Measurements from ENCODE around the gene GSPT1. TPM values are rescaled to one million over a fixed set of nuclear protein-coding genes. Genes with fewer than 3 reads are reported as not detected.
"Not testable (repeated sequence)": the region's sequence is repeated elsewhere in the genome, so short reads cannot be mapped to it uniquely, and the experiment has no call there.

GSPT1 gene
- total RNA-seq, 8 experiments from 2014 or later: 37.9 to 157 (median 78.0) TPM

DNA sequence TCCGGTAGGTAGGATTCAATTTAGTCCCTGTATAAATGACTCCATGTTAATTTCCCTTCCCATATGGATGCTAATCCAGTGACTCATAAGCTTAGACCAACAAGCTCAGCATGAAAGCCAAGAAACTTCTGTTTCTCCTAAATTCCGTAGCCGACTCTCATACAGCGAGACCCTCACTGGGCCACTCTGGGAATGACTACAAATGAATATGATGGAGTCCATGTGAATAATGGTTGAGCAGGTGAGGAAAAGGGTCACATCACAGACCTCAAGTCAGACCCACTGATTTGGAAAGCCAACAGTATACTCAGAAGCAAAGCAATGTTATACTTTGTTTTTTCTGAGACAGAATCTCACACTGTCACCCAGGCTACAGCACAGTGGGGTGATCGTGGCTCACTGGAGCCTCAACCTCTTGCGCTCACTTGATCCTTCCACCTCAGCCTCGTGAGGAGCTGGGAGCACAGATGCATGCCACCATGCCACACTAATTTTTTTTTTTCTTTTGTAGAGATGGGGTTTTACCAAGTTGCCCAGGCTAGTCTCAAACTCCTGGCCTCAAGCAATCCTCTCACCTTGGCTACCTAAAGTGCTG lies 79.0 kb downstream of the GSPT1 start:
- 0 to 91% (median 65%) methylated on average over 1 to 7 of the region's 7 CpGs; no CpG with 5 or more reads in 2 of the 10 experiments for WGBS, 10 experiments
- Histone ChIP-seq H3K27ac (no peak overlapping the region), H3K4me1 (replicated peaks in 1 of 2) (peaks cover 0 to 5% of the 10 kb centered on the region in 2 donors), H3K4me3 (no peak overlapping the region)
- in situ Hi-C loops (cut with MboI; ENCODE audit: low pct_unique_long_range_greater_than_20kb in 2 of 9, low sequenced_read_pairs in 9 of 9, unreplicated experiment in 9 of 9): no loop called here
- peak in 6 of 8 experiments; percentile 30 to 88 (median 62) for ATAC-seq (replicated peaks in 6 of 8)

DNA sequence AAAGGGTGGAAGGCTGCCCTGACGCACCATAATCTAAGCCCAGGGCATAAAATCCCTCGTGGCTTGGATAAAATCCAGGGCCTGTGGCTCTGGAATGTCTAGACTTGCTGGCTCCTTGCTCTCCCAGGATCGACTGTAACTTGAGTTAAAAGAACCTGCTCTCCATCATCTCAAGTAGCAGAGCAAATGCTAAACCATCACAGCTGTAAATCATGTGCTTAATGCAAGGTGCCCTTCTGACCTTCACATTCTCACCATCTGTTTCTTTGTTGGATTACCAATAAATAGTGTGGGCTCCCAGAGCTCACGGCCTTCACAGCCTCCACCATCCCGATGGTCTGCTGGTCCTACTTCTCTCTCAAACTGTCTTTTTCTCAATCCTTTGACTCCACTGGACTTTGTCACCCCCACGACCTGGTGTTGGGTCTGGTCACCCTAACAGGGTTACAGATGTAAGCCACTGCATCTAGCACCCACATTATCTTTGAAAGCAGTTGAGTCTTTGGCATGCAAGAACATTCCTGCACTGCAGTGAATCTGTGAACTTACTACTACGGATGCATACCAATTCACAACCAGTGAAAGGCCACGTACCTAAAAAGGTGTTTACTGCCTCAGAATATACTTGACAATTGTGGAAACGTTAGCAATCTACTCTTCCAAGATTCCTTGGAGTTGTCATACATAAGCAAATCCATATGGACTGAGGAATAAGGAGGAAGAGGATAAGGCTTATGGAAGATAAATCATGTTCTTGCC lies 79.7 kb downstream of the GSPT1 start:
- 0 to 53% (median 45%) methylated on average over 2 to 8 of the region's 9 CpGs; no CpG with 5 or more reads in 2 of the 10 experiments for WGBS, 10 experiments
- in situ Hi-C loops (cut with MboI; ENCODE audit: low pct_unique_long_range_greater_than_20kb in 2 of 9, low sequenced_read_pairs in 9 of 9, unreplicated experiment in 9 of 9): no loop called here
- no peak overlapping the region for H3K27ac ChIP-seq
- peaks cover 0 to 5% of the 10 kb centered on the region in 2 donors for H3K4me1 ChIP-seq (replicated peaks in 1 of 2)
- no peak overlapping the region for H3K4me3 ChIP-seq
- ATAC-seq (replicated peaks in 6 of 8): peak in 3 of 8 experiments; percentile 22 to 46 (median 46)

DNA sequence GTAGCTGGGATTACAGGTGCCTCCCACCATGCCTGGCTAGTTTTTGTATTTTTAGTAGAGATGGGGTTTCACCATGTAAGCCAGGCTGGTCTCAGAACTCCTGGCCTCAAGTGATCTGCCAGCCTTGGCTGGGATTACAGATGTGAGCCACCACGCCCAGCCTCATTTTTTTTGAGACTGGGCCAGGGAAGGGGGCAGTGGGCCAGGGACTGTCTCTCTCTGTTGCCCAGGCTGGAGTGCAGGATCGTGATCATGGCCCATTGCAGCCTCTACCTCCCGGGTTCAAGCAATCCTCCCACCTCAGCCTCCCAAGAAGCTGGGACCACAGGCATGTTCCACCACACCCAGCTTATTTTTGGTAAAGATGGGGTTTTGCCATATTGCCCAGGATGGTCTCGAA lies 80.4 kb downstream of the GSPT1 start:
- in situ Hi-C loops (cut with MboI; ENCODE audit: low pct_unique_long_range_greater_than_20kb in 2 of 9, low sequenced_read_pairs in 9 of 9, unreplicated experiment in 9 of 9): no loop called here
- no peak for ATAC-seq (replicated peaks in 6 of 8)
- H3K4me3 ChIP-seq: no peak overlapping the region
- peak overlapping the region in 1 of 2 donors; percentile 46 for H3K27ac ChIP-seq
- 50 to 100% (median 96%) methylated on average over 1 to 4 of the region's 4 CpGs; no CpG with 5 or more reads in 2 of the 10 experiments for WGBS, 10 experiments
- peaks cover 0 to 5% of the 10 kb centered on the region in 2 donors for H3K4me1 ChIP-seq (replicated peaks in 1 of 2)

DNA sequence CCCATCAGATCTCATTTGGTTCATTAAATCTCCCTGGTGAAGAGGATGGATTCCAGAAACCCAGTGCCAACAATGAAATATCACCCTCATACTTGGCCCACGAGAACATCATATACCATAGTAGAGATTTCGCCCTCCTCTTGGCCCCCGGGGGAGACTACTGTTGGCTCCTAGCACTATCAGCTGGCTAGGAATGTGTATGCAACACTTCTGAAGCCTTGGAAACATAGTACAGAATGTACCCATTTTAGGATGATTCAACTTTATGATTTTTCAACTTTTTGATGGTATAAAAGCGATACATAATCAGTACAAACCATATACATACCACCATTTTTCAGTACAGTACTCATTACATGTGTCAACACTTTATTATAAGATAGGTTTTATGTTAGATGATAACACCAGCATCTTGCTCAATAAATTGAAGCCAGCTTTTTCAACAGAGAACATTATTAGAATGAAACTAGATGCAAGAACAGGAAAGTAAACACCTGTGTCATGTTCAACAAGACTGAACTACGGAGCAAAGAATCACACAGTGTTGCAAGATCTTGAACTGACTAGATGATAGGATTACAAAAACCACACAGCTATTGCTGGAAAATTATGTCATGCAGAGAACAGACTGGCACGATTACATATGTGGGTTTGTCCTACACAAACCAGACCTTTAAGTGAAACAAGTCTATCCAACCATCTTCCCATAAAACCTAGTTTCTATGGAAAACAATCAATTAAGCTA lies 81.6 kb downstream of the GSPT1 start:
- WGBS, 10 experiments: 37 to 100% (median 91%) methylated on average over 1 to 6 of the region's 6 CpGs; no CpG with 5 or more reads in 2 of the 10 experiments

DNA sequence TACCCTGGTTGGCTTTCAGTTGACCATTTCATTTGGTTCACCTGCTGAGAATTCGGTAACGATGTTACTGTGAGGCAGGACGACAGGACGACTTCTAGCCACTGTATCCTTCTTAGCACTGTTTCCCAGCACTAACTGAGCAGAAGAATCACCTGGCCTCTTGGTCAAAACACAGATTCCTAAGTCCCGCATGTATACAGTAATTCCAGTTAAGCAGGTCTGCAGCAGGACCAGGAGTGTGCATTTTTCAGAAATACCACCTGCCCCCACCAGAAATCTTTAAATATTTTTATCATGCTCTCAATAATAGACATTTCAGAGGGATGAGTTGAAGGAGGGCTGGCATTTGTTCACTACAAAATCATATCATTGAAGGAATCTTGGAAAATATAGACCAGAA lies 87.1 kb downstream of the GSPT1 start:
- Histone ChIP-seq H3K27ac (no peak overlapping the region), H3K4me3 (no peak overlapping the region), H3K4me1 (replicated peaks in 1 of 2) (no peaks in the 10 kb centered on the region)
- in situ Hi-C loops (cut with MboI; ENCODE audit: low pct_unique_long_range_greater_than_20kb in 2 of 9, low sequenced_read_pairs in 9 of 9, unreplicated experiment in 9 of 9): no loop called here
- ATAC-seq (replicated peaks in 6 of 8): no peak
- WGBS, 10 experiments: 66 to 100% (median 84%) methylated on average over 1 to 5 of the region's 5 CpGs; no CpG with 5 or more reads in 1 of the 10 experiments

More for the DNA sequence above, 81.6 kb downstream of the GSPT1 start:
- in situ Hi-C loops (cut with MboI; ENCODE audit: low pct_unique_long_range_greater_than_20kb in 2 of 9, low sequenced_read_pairs in 9 of 9, unreplicated experiment in 9 of 9): no loop called here
- no peak overlapping the region for H3K4me3 ChIP-seq
- ATAC-seq (replicated peaks in 6 of 8): peak in 1 of 8 experiments; percentile 38
- peaks cover 0 to 5% of the 10 kb centered on the region in 2 donors for H3K4me1 ChIP-seq (replicated peaks in 1 of 2)
- no peak overlapping the region for H3K27ac ChIP-seq

DNA sequence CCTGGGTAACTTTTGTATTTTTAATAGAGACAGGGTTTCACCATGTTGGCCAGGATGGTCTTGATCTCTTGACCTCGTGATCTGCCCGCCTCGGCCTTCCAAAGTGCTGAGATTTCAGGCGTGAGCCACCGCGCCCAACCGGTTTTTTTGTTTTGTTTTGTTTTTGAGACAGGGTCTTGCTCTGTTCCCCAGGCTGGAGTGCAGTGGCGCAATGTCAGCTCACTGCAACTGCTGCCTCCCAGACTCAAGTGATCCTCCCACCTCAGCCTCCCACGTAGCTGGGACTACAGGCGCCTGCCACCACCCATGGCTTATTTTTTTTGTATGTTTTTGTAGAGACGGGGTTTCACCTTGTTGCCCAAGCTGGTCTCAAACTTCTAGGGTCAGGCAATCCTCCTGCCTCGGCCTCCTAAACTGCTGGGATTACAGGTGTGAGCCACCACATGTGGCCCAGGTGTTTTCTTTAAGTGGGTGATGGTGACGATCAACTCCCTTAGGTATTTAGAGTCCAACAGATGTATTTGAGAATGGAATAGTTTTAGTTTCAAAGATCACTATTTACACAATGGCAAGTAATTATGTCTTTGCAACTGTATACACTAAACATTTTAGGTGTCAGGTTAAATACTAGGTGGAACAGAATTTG lies 90.1 kb downstream of the GSPT1 start:
- 37 to 97% (median 82%) methylated on average over 1 to 6 of the region's 13 CpGs for WGBS, 10 experiments
- H3K4me1 ChIP-seq (replicated peaks in 1 of 2); ATAC-seq (replicated peaks in 6 of 8); H3K27ac ChIP-seq; H3K4me3 ChIP-seq; in situ Hi-C loops (cut with MboI; ENCODE audit: low pct_unique_long_range_greater_than_20kb in 2 of 9, low sequenced_read_pairs in 9 of 9, unreplicated experiment in 9 of 9): not testable (repeated sequence)

DNA sequence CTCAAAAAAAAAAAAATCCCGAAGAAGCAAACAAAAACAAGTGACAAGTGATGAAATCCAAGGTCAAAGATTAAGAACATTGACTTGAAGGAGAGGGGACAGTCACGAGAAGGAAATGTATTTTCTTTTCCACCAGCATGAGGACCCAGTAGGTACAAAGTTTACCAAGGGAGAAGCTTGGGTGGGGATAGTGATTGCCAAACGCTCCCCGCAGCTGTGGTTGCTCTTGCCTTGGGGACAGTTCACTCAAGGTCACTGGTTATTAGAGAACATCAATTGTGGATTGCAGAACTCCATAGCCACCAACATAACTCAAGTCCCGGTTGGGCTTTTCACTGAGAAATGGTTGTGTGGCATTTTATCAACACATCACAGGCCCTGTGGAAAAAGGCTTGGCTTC lies 91.4 kb downstream of the GSPT1 start:
- H3K4me1 ChIP-seq (replicated peaks in 1 of 2): no peaks in the 10 kb centered on the region
- in situ Hi-C loops (cut with MboI; ENCODE audit: low pct_unique_long_range_greater_than_20kb in 2 of 9, low sequenced_read_pairs in 9 of 9, unreplicated experiment in 9 of 9): loop anchor here in 2 of 9 experiments (25.0 kb wide), 4 partner anchors 287 to 862 kb away; a partner anchor contains a TSS
- H3K4me3 ChIP-seq: no peak overlapping the region
- no peak overlapping the region for H3K27ac ChIP-seq
- ATAC-seq (replicated peaks in 6 of 8): peak in 1 of 8 experiments; percentile 27
- WGBS, 10 experiments: 0 to 94% (median 80%) methylated on average over 1 to 5 of the region's 5 CpGs; no CpG with 5 or more reads in 1 of the 10 experiments

DNA sequence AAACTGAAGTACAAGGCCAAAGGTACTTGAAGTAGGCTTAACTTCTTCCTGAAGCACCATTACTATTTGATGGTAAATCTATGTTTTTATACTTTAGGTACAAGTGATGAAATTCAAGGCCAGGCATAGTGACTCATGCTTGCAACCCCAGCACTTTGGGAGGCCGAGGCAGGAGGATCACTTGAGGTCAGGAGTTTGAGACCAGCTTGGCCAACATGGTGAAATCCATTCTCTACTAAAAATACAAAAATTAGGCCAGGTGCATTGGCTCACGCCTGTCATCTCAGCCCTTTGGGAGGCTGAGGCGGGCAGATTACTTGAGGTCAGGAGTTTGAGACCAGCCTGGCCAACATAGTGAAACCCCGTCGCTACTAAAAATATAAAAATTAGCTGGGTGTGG lies 92.1 kb downstream of the GSPT1 start:
- not testable (repeated sequence) for H3K4me3 ChIP-seq; H3K4me1 ChIP-seq (replicated peaks in 1 of 2); H3K27ac ChIP-seq; ATAC-seq (replicated peaks in 6 of 8)
- in situ Hi-C loops (cut with MboI; ENCODE audit: low pct_unique_long_range_greater_than_20kb in 2 of 9, low sequenced_read_pairs in 9 of 9, unreplicated experiment in 9 of 9): loop anchor here in 2 of 9 experiments (25.0 kb wide), 4 partner anchors 286 to 861 kb away; a partner anchor contains a TSS
- 74 to 100% (median 93%) methylated on average over 1 to 5 of the region's 5 CpGs; no CpG with 5 or more reads in 5 of the 10 experiments for WGBS, 10 experiments

DNA sequence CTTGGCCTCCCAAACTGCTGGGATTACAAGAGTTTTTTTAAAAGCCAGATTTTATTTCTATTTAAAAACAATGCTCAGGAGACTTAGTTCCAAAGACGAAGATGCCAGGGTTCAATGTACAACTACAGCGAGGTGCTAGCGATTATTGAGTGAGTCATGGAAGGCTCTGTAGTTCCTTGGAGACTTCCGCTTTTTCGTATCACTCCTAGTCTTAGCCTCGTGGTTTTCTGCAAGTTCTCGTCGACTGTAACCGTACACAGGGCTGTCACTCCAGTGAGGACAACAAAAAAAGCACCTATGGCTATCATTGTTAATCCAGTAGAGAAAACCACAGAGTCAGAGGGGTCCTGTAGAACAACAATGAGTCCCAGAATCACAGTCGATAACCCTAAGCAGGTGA lies 96.0 kb downstream of the GSPT1 start:
- no peak overlapping the region for H3K27ac ChIP-seq
- in situ Hi-C loops (cut with MboI; ENCODE audit: low pct_unique_long_range_greater_than_20kb in 2 of 9, low sequenced_read_pairs in 9 of 9, unreplicated experiment in 9 of 9): loop anchor here in 2 of 9 experiments (25.0 kb wide), 4 partner anchors 282 to 857 kb away; a partner anchor contains a TSS
- WGBS, 10 experiments: 75 to 98% (median 93%) methylated on average over 1 to 10 of the region's 10 CpGs; no CpG with 5 or more reads in 1 of the 10 experiments
- H3K4me1 ChIP-seq (replicated peaks in 1 of 2): no peaks in the 10 kb centered on the region
- H3K4me3 ChIP-seq: no peak overlapping the region
- no peak for ATAC-seq (replicated peaks in 6 of 8)

DNA sequence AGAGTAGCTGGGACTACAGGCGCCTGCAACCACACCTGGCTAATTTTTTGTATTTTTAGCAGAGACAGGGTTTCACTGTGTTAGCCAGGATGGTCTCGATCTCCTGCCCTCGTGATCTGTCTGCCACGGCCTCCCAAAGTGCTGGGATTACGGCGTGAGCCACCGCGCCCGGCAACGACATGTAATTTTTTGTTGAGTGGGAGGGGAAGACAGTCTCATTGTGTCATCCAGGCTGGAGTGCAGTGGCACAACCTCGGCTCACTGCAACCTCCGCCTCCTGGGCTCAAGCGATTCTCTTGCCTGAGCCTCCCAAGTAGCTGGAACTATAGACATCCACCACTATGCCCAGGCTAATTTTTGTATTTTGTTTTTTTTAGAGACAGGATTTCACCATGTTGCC lies 96.8 kb downstream of the GSPT1 start:
- not testable (repeated sequence) for ATAC-seq (replicated peaks in 6 of 8); H3K4me1 ChIP-seq (replicated peaks in 1 of 2); H3K4me3 ChIP-seq; H3K27ac ChIP-seq
- in situ Hi-C loops (cut with MboI; ENCODE audit: low pct_unique_long_range_greater_than_20kb in 2 of 9, low sequenced_read_pairs in 9 of 9, unreplicated experiment in 9 of 9): loop anchor here in 2 of 9 experiments (25.0 kb wide), 4 partner anchors 282 to 857 kb away; a partner anchor contains a TSS
- WGBS, 10 experiments: 90 to 100% (median 95%) methylated on average over 1 to 11 of the region's 13 CpGs; no CpG with 5 or more reads in 4 of the 10 experiments
